HAP-1 (cell line): ENCODE results near the gene MAPK4.

Experiments
- DNase-seq, 2 experiments: peaks; one replicate each; pipeline ENCODE4 v3.0.0-alpha.2; 2016 to 2020; ENCODE audit warnings: low spot score in 2 of 2
- H3K27me3 ChIP-seq: fragments of 250-450 bp; sonication (Bioruptor Pico); 2 replicates; pipeline ENCODE4 v1.5.1; 2020; ENCODE audit warnings: low read depth, mild to moderate bottlenecking, moderate library complexity
- H3K36me3 ChIP-seq: fragments of 250-450 bp; sonication (Bioruptor Pico); replicated peaks from 2 replicates; pipeline ENCODE4 v1.5.1; 2020; ENCODE audit warnings: mild to moderate bottlenecking
- H3K4me1 ChIP-seq: fragments of 250-450 bp; sonication (Bioruptor Pico); 2 replicates; pipeline ENCODE4 v1.5.1; 2020; ENCODE audit warnings: mild to moderate bottlenecking
- H3K4me3 ChIP-seq: fragments of 250-450 bp; sonication (Bioruptor Pico); 2 replicates; pipeline ENCODE4 v1.5.1; 2020; ENCODE audit warnings: mild to moderate bottlenecking, moderate library complexity
- H3K9me3 ChIP-seq: fragments of 250-450 bp; sonication (Bioruptor Pico); 2 replicates; pipeline ENCODE4 v1.5.1; 2020; ENCODE audit warnings: mild to moderate bottlenecking, moderate library complexity
- in situ Hi-C: fragments of 300-500 bp; cut with MboI; formaldehyde crosslinking; loops from 3 replicates; pipeline ENCODE4 v1.14.3; 2020; ENCODE audit warnings: low sequenced_read_pairs, inconsistent platforms, mixed read lengths

The MAPK4 gene

DNA sequence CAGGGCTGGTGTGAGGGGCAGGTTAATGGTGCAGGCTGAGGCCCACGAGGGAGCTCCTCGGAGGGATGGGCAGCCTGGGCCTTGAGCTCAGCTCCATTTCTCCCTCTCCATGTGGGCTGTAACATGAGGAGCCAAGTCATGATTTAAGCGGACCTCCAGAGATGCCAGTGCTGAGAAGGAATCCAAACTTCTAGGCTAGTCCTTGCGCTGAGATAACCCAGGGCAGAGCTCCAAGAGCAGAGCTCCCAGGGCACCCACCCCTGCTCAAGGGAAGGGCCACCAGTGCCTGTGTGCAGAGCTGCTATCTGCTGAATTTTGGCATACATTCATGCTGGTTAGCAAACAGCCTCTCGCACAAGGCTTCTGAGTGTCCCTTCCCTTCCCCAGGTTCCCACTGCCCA lies 164.9 kb downstream of the MAPK4 start:
- no peaks in the 10 kb centered on the region for H3K36me3 ChIP-seq
- no peaks in the 10 kb centered on the region for H3K9me3 ChIP-seq
- H3K27me3 ChIP-seq: no peaks in the 10 kb centered on the region
- in situ Hi-C loops: no loop called here
- no peak for DNase-seq
- no peak overlapping the region for H3K4me3 ChIP-seq
- no peaks in the 10 kb centered on the region for H3K4me1 ChIP-seq

DNA sequence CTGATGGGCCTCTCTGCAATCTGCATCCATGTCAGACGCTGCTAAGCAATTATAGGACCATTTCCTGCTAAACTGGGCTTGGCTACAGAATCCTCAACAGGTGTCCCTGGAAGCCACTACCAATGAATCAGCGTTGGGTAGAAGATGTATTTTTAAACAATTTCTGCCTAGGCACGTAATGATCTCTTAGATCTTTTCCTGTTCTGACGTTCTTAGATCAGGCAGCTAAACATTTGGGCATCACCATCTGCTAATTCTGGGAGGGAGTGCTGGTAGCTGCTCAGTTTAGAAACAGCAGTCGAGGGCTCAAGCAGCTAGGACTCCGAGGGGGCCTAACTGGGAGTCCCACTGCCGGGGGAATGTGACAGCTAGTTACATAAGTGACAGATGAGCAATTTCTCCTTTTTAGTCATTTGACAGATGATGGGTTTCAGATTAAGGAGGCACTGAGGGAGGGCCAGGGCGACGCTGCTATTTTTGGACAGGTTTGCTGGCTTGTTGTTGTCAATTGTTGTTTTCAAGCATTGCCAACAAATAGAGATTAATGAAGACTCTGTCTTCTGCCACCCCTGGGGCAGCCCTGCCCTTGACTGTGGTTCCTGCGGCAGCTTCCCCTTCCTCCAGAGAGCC lies 167.2 kb downstream of the MAPK4 start:
- no peak for DNase-seq
- H3K27me3 ChIP-seq: no peaks in the 10 kb centered on the region
- H3K36me3 ChIP-seq: no peaks in the 10 kb centered on the region
- H3K4me1 ChIP-seq: no peaks in the 10 kb centered on the region
- no peak overlapping the region for H3K4me3 ChIP-seq
- in situ Hi-C loops: no loop called here
- H3K9me3 ChIP-seq: no peaks in the 10 kb centered on the region

GRCh38 chr18:50727721-50728471 lies 168.0 kb downstream of the MAPK4 start:
- in situ Hi-C loops: no loop called here
- H3K4me3 ChIP-seq: no peak overlapping the region
- no peaks in the 10 kb centered on the region for H3K36me3 ChIP-seq
- no peak for DNase-seq
- H3K4me1 ChIP-seq: no peaks in the 10 kb centered on the region
- H3K27me3 ChIP-seq: no peaks in the 10 kb centered on the region
- no peaks in the 10 kb centered on the region for H3K9me3 ChIP-seq

- no peaks in the 10 kb centered on the region for H3K36me3 ChIP-seq
- no peak for DNase-seq
- in situ Hi-C loops: no loop called here
- no peaks in the 10 kb centered on the region for H3K4me1 ChIP-seq
- H3K4me3 ChIP-seq: no peak overlapping the region
- no peaks in the 10 kb centered on the region for H3K27me3 ChIP-seq
- no peaks in the 10 kb centered on the region for H3K9me3 ChIP-seq
These were observed 169.5 kb downstream of the MAPK4 start for GRCh38 chr18:50729376-50729775.

- no peaks in the 10 kb centered on the region for H3K4me1 ChIP-seq
- H3K4me3 ChIP-seq: no peak overlapping the region
- no peaks in the 10 kb centered on the region for H3K27me3 ChIP-seq
- no peak for DNase-seq
- no peaks in the 10 kb centered on the region for H3K9me3 ChIP-seq
- no peaks in the 10 kb centered on the region for H3K36me3 ChIP-seq
- in situ Hi-C loops: no loop called here
These were observed 170.1 kb downstream of the MAPK4 start for GRCh38 chr18:50729986-50730385.

- DNase-seq: no peak
- Histone ChIP-seq H3K36me3 (no peaks in the 10 kb centered on the region), H3K27me3 (no peaks in the 10 kb centered on the region), H3K4me3 (no peak overlapping the region), H3K9me3 (no peaks in the 10 kb centered on the region), H3K4me1 (no peaks in the 10 kb centered on the region)
- in situ Hi-C loops: no loop called here
These were observed 174.5 kb downstream of the MAPK4 start for GRCh38 chr18:50734342-50734741.

GRCh38 chr18:50734886-50735285 lies 175.0 kb downstream of the MAPK4 start:
- H3K36me3 ChIP-seq: no peaks in the 10 kb centered on the region
- H3K4me1 ChIP-seq: no peaks in the 10 kb centered on the region
- no peaks in the 10 kb centered on the region for H3K27me3 ChIP-seq
- H3K9me3 ChIP-seq: no peaks in the 10 kb centered on the region
- no peak for DNase-seq
- in situ Hi-C loops: no loop called here
- no peak overlapping the region for H3K4me3 ChIP-seq

GRCh38 chr18:50737127-50737526 lies 177.2 kb downstream of the MAPK4 start:
- Histone ChIP-seq H3K4me1 (no peaks in the 10 kb centered on the region), H3K9me3 (no peaks in the 10 kb centered on the region), H3K36me3 (no peaks in the 10 kb centered on the region), H3K27me3 (no peaks in the 10 kb centered on the region), H3K4me3 (no peak overlapping the region)
- in situ Hi-C loops: no loop called here
- DNase-seq: no peak

GRCh38 chr18:50738098-50738757 lies 178.3 kb downstream of the MAPK4 start:
- in situ Hi-C loops: no loop called here
- H3K27me3 ChIP-seq: no peaks in the 10 kb centered on the region
- no peaks in the 10 kb centered on the region for H3K4me1 ChIP-seq
- H3K36me3 ChIP-seq: no peaks in the 10 kb centered on the region
- no peak for DNase-seq
- no peaks in the 10 kb centered on the region for H3K9me3 ChIP-seq
- H3K4me3 ChIP-seq: no peak overlapping the region

DNA sequence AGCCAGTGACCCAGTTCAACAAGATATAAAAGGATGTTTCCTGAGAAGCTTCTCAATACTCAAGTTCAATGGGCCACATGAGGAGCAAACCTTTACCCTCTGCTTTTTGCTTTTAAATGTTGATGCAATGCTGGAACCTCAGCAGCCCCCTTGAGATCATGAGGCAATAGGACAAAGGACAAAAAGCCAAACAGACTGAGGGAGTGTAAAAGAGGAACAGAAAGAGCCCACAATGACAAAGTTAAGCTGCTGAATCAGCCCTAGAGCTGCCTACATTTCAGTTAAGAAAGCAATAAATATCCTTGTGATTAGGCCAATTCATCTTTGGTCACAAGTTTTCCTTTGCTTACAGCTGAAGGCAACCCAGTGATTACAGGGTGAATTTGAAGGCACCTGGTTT lies 183.1 kb downstream of the MAPK4 start:
- in situ Hi-C loops: no loop called here
- Histone ChIP-seq H3K4me1 (no peaks in the 10 kb centered on the region), H3K27me3 (no peaks in the 10 kb centered on the region), H3K36me3 (no peaks in the 10 kb centered on the region), H3K4me3 (no peak overlapping the region), H3K9me3 (no peaks in the 10 kb centered on the region)
- no peak for DNase-seq

DNA sequence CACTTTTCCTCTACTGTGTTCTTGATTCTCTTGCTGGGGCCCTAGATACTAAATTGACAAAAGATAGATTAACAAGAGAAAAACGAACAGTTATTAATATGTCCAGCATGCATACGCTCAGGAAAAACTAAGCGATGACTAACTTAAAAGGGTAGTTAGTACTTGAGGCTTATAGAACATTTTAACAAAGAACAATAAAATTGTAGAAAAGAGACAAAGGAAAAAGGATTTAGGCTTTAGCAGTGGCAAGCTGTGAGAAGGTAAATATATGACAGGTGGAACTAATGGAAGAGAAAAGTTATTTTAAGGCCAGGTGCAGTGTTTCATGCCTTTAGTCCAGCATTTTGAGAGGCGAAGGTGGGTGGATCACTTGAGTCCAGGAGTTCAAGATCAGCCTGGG lies 184.4 kb downstream of the MAPK4 start:
- Histone ChIP-seq H3K36me3 (no peaks in the 10 kb centered on the region), H3K27me3 (no peaks in the 10 kb centered on the region), H3K4me3 (no peak overlapping the region), H3K9me3 (no peaks in the 10 kb centered on the region), H3K4me1 (no peaks in the 10 kb centered on the region)
- in situ Hi-C loops: no loop called here
- DNase-seq: no peak

DNA sequence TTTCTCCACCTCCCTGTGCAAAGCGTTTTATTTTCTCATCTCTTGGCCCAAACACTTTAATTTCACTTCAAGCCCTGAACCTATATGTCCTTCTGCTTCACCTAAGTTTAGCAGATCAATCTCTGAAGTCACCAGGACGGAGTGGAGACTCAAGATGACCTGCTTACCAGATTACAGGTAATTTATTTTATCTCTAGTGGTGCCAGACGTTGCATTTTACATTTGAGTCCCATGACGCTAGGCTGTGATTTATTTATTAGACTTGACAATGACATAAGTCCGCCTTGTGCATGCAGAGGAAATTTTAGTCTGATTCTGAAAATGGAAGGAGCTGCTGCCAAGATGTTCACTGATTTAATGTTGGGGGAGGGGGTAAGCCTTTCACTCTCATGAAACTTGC lies 186.1 kb downstream of the MAPK4 start:
- no peaks in the 10 kb centered on the region for H3K4me1 ChIP-seq
- no peak overlapping the region for H3K4me3 ChIP-seq
- H3K9me3 ChIP-seq: no peaks in the 10 kb centered on the region
- no peaks in the 10 kb centered on the region for H3K36me3 ChIP-seq
- in situ Hi-C loops: no loop called here
- no peak for DNase-seq
- H3K27me3 ChIP-seq: no peaks in the 10 kb centered on the region

DNA sequence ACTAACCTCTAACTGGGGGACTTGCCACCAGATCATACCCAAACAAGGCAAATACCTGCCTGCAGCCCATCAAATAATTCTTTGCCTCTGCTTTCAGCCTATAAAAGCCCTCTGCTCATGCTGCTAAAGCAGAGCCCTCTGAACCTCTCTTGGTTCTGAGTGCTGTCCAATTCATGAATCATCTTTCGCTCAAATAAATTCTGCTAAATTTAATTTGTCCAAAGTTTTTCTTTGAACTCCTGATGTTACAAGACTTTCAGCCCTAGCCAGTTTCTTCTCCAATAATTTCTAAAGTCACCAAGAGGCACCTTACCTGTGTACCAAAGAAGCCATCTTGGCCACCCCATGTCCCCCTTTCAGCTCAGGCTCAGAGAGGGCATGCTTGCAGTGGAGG lies 188.0 kb downstream of the MAPK4 start:
- no peak for DNase-seq

More for the DNA sequence above, 188.0 kb downstream of the MAPK4 start:
- no peaks in the 10 kb centered on the region for H3K36me3 ChIP-seq
- H3K27me3 ChIP-seq: no peaks in the 10 kb centered on the region
- no peak overlapping the region for H3K4me3 ChIP-seq
- H3K9me3 ChIP-seq: no peaks in the 10 kb centered on the region
- H3K4me1 ChIP-seq: no peaks in the 10 kb centered on the region
- in situ Hi-C loops: no loop called here
